GM19238 (cell line): ENCODE data around the gene MS4A1.
"Not testable (repeated sequence)": the region's sequence is repeated elsewhere in the genome, so short reads cannot be mapped to it uniquely, and the experiment has no call there.

Experiments used
- DNase-seq: peaks from one replicate; pipeline ENCODE4 v3.0.0; 2011; ENCODE audit warnings: low spot score; ENCODE audit not compliant: insufficient read length

The MS4A1 gene

GRCh38 chr11:60502221-60502775, 46.7 kb downstream of the MS4A1 start:
- no peak for DNase-seq

GRCh38 chr11:60504219-60504905, 48.7 kb downstream of the MS4A1 start:
- no peak for DNase-seq

GRCh38 chr11:60509609-60510008, 54.0 kb downstream of the MS4A1 start:
- not testable (repeated sequence) for DNase-seq

- DNase-seq, result not testable (repeated sequence)
Observed at GRCh38 chr11:60510209-60510608, 54.6 kb downstream of the MS4A1 start.

- no peak for DNase-seq
Observed at GRCh38 chr11:60511393-60511792, 55.7 kb downstream of the MS4A1 start.

GRCh38 chr11:60512651-60513225, 57.1 kb downstream of the MS4A1 start:
- no peak for DNase-seq

- DNase-seq, result no peak
Observed at GRCh38 chr11:60513496-60514460, 58.1 kb downstream of the MS4A1 start.

- DNase-seq, result no peak
Observed at GRCh38 chr11:60515144-60515855, 59.7 kb downstream of the MS4A1 start, which contains the start of gene MS4A13. Gene MS4A13 (plus strand): TSS chr11:60515392. CDS start chr11:60518084, 2,692 bp downstream.
